ENCODE results near the gene REEP1.

Gene REEP1

DNA sequence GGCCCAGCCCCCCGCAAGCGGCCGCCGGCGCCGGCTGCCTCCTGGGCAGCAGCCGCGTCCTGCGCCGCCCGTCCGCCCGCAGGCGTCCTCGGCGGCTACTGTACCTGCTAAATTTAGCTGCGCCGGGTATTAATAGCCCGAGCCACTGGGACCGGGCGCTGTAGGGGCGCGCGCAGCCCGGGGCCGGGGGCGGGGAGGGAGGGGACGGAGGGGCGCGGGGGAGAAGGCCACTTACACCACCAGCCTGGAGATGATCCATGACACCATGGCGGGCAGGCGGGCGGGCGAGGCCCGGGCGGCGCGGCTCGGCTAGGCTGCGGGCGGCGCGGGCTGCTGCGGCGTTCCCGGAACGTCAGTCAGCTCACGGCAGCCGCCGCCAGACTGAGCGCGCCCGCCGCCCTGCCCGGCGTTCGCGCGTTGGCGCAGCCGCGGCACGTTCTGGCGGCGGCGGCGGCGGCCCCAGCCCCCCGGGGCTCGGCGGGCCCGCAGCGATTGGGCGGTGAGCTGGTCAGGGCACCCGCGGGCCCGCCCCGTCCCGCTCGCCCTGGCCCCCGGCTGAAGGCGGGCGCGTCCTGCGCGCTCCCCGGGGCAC is at the start of gene REEP1:
Gene REEP1 (minus strand): TSS at position 383 of the 592 bp plus-strand sequence. CDS start 116 bp downstream, at position 267.
- H3K27me3 ChIP-seq (ENCODE audit: insufficient read depth, insufficient read length) = peaks cover 51% of the 10 kb centered on the region
- no peaks in the 10 kb centered on the region for H3K36me3 ChIP-seq (ENCODE audit: insufficient read depth, insufficient read length, low read length)
- TF ChIP-seq YY1 (IDR thresholded peaks at IDR 0.05; ENCODE audit: insufficient read depth, insufficient read length) = no peak
- no peak for TF ChIP-seq ZNF274 (IDR thresholded peaks at IDR 0.05; ENCODE audit: low read depth, low read length)
- TF ChIP-seq SUZ12 (IDR thresholded peaks at IDR 0.05; ENCODE audit: extremely low read depth, insufficient read depth, insufficient read length) = no peak
- peak within 1 kb of the TSS; percentile 77 for H3K9ac ChIP-seq (ENCODE audit: insufficient read length, low read depth)
- no peak for DNase-seq (ENCODE audit: low read depth, low spot score)
- H3K4me1 ChIP-seq (ENCODE audit: insufficient read depth, insufficient read length) = peaks cover 5% of the 10 kb centered on the region
- peaks cover 7% of the 10 kb centered on the region; the same call in 1 of the 2 replicates for H3K9me3 ChIP-seq (ENCODE audit: insufficient read depth, low read length)
- peak within 1 kb of the TSS; percentile 47 for H3K4me3 ChIP-seq (ENCODE audit: insufficient read length, low read depth)

DNA sequence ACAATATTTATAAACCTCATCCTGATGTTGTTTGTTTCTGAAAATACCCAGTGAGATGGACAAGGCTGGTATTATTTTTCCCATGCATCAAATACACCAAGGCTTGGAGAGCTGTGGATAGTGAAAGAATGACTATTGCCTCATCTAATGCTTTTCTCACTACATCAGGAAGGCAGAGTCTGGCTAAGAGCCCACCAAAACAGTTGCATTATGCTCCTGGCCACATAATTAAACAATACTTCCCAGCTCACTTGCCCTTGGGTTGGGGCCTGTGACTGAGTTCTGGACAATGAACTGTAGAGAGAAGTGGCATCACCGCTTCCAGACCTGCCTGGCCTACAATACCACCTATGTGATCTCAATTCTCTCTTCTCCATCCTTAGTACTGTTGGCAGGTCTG is 46.4 kb upstream of the REEP1 start:
- Histone ChIP-seq H3K4me3 (ENCODE audit: insufficient read length, low read depth) (no peak overlapping the region), H3K4me1 (ENCODE audit: insufficient read depth, insufficient read length) (no peaks in the 10 kb centered on the region), H3K36me3 (ENCODE audit: insufficient read depth, insufficient read length, low read length) (no peaks in the 10 kb centered on the region), H3K9me3 (ENCODE audit: insufficient read depth, low read length) (no peaks in the 10 kb centered on the region), H3K27me3 (ENCODE audit: insufficient read depth, insufficient read length) (no peaks in the 10 kb centered on the region), H3K9ac (ENCODE audit: insufficient read length, low read depth) (no peak overlapping the region)
- no peak for DNase-seq (ENCODE audit: low read depth, low spot score)
- TF ChIP-seq ZNF274 (IDR thresholded peaks at IDR 0.05; ENCODE audit: low read depth, low read length) = no peak
- TF ChIP-seq YY1 (IDR thresholded peaks at IDR 0.05; ENCODE audit: insufficient read depth, insufficient read length) = no peak
- no peak for TF ChIP-seq SUZ12 (IDR thresholded peaks at IDR 0.05; ENCODE audit: extremely low read depth, insufficient read depth, insufficient read length)

DNA sequence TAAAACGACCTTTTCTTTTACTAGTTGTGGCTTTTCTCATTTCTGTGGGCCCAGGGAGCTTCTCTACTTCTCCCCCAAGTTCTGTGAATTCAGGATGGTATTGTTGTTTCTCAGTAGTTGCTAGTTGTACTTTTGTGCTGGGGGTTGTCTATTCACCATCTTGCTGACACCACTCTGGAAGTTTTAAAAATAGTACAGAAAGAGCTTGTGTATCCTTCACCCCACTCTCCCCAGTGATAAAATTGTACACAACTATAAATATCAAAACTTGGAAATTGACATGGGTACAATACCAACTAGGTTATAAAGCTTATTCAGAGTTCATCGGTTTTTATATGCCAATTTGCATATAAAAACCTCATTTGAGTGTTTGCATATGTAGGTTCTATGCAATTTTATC is 45.3 kb upstream of the REEP1 start:
- no peak for DNase-seq (ENCODE audit: low read depth, low spot score)
- Histone ChIP-seq H3K4me1 (ENCODE audit: insufficient read depth, insufficient read length) (no peaks in the 10 kb centered on the region), H3K27me3 (ENCODE audit: insufficient read depth, insufficient read length) (no peaks in the 10 kb centered on the region), H3K36me3 (ENCODE audit: insufficient read depth, insufficient read length, low read length) (no peaks in the 10 kb centered on the region), H3K4me3 (ENCODE audit: insufficient read length, low read depth) (no peak overlapping the region), H3K9me3 (ENCODE audit: insufficient read depth, low read length) (no peaks in the 10 kb centered on the region), H3K9ac (ENCODE audit: insufficient read length, low read depth) (no peak overlapping the region)
- no peak for TF ChIP-seq ZNF274 (IDR thresholded peaks at IDR 0.05; ENCODE audit: low read depth, low read length)
- no peak for TF ChIP-seq SUZ12 (IDR thresholded peaks at IDR 0.05; ENCODE audit: extremely low read depth, insufficient read depth, insufficient read length)
- no peak for TF ChIP-seq YY1 (IDR thresholded peaks at IDR 0.05; ENCODE audit: insufficient read depth, insufficient read length)

GRCh38 chr2:86382108-86382507 is 44.7 kb upstream of the REEP1 start:
- no peaks in the 10 kb centered on the region for H3K9me3 ChIP-seq (ENCODE audit: insufficient read depth, low read length)

GRCh38 chr2:86378469-86378868 is 41.0 kb upstream of the REEP1 start:
- DNase-seq (ENCODE audit: low read depth, low spot score) = no peak
- H3K36me3 ChIP-seq (ENCODE audit: insufficient read depth, insufficient read length, low read length) = no peaks in the 10 kb centered on the region
- no peaks in the 10 kb centered on the region for H3K27me3 ChIP-seq (ENCODE audit: insufficient read depth, insufficient read length)
- TF ChIP-seq SUZ12 (IDR thresholded peaks at IDR 0.05; ENCODE audit: extremely low read depth, insufficient read depth, insufficient read length) (no peak), ZNF274 (IDR thresholded peaks at IDR 0.05; ENCODE audit: low read depth, low read length) (no peak), YY1 (IDR thresholded peaks at IDR 0.05; ENCODE audit: insufficient read depth, insufficient read length) (no peak)
- no peaks in the 10 kb centered on the region for H3K9me3 ChIP-seq (ENCODE audit: insufficient read depth, low read length)
- H3K4me3 ChIP-seq (ENCODE audit: insufficient read length, low read depth) = no peak overlapping the region
- no peaks in the 10 kb centered on the region for H3K4me1 ChIP-seq (ENCODE audit: insufficient read depth, insufficient read length)
- no peak overlapping the region for H3K9ac ChIP-seq (ENCODE audit: insufficient read length, low read depth)

More at GRCh38 chr2:86382108-86382507, 44.7 kb upstream of the REEP1 start:
- no peak for DNase-seq (ENCODE audit: low read depth, low spot score)
- no peaks in the 10 kb centered on the region for H3K36me3 ChIP-seq (ENCODE audit: insufficient read depth, insufficient read length, low read length)
- H3K9ac ChIP-seq (ENCODE audit: insufficient read length, low read depth) = no peak overlapping the region
- TF ChIP-seq ZNF274 (IDR thresholded peaks at IDR 0.05; ENCODE audit: low read depth, low read length) (no peak), YY1 (IDR thresholded peaks at IDR 0.05; ENCODE audit: insufficient read depth, insufficient read length) (no peak), SUZ12 (IDR thresholded peaks at IDR 0.05; ENCODE audit: extremely low read depth, insufficient read depth, insufficient read length) (no peak)
- no peaks in the 10 kb centered on the region for H3K4me1 ChIP-seq (ENCODE audit: insufficient read depth, insufficient read length)
- no peaks in the 10 kb centered on the region for H3K27me3 ChIP-seq (ENCODE audit: insufficient read depth, insufficient read length)
- H3K4me3 ChIP-seq (ENCODE audit: insufficient read length, low read depth) = no peak overlapping the region

GRCh38 chr2:86375623-86376022 is 38.2 kb upstream of the REEP1 start:
- Histone ChIP-seq H3K9ac (ENCODE audit: insufficient read length, low read depth) (no peak overlapping the region), H3K36me3 (ENCODE audit: insufficient read depth, insufficient read length, low read length) (no peaks in the 10 kb centered on the region), H3K4me3 (ENCODE audit: insufficient read length, low read depth) (no peak overlapping the region), H3K9me3 (ENCODE audit: insufficient read depth, low read length) (peaks cover 3% of the 10 kb centered on the region), H3K27me3 (ENCODE audit: insufficient read depth, insufficient read length) (no peaks in the 10 kb centered on the region), H3K4me1 (ENCODE audit: insufficient read depth, insufficient read length) (peaks cover 3% of the 10 kb centered on the region)
- no peak for DNase-seq (ENCODE audit: low read depth, low spot score)
- TF ChIP-seq SUZ12 (IDR thresholded peaks at IDR 0.05; ENCODE audit: extremely low read depth, insufficient read depth, insufficient read length) (no peak), YY1 (IDR thresholded peaks at IDR 0.05; ENCODE audit: insufficient read depth, insufficient read length) (no peak), ZNF274 (IDR thresholded peaks at IDR 0.05; ENCODE audit: low read depth, low read length) (no peak)

DNA sequence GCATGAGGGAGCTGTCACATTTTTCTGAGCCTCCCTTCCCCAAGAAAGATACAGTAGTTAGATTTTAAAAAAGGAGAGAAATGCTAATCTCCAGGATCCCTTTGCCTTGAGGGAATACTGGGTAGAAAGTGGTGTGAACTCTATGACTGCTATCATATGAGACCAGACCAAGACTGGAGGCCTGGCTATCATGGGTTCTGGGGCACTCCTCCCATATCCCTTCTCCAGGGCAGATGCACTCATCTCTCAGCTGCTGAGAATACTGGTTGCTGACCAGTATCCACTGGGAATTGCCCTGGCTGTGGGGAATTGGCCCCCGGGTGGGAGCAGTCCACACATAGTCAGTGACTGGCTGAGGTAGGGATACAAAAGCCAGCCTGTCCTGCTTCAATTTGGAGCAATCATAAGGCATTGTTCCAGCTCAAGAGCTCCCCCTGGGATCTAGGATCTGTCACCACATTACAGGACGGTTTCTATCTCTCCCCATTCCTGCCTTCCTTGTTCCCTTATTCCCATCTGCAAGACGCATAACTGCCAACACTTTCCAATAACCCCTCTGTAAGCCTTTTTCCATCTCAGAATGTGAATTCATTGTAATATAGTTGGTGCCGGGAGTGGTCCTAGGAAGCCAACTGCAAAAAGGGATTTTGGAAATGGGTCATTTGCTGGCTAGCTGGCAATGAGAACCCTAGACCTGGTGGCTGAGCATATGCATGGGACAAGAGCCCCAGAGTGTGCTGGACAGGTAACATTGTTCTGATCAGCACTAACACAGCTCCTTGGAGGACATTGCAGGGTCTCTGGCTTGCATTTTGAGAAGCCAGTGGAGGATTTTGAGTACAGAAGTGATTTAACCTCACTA is 35.4 kb upstream of the REEP1 start:
- Histone ChIP-seq H3K27me3 (ENCODE audit: insufficient read depth, insufficient read length) (no peaks in the 10 kb centered on the region), H3K9me3 (ENCODE audit: insufficient read depth, low read length) (peaks cover 8% of the 10 kb centered on the region), H3K4me1 (ENCODE audit: insufficient read depth, insufficient read length) (peaks cover 3% of the 10 kb centered on the region), H3K36me3 (ENCODE audit: insufficient read depth, insufficient read length, low read length) (no peaks in the 10 kb centered on the region), H3K4me3 (ENCODE audit: insufficient read length, low read depth) (no peak overlapping the region), H3K9ac (ENCODE audit: insufficient read length, low read depth) (no peak overlapping the region)
- peak; percentile 60 for DNase-seq (ENCODE audit: low read depth, low spot score)
- TF ChIP-seq ZNF274 (IDR thresholded peaks at IDR 0.05; ENCODE audit: low read depth, low read length) = no peak
- TF ChIP-seq YY1 (IDR thresholded peaks at IDR 0.05; ENCODE audit: insufficient read depth, insufficient read length) = no peak
- no peak for TF ChIP-seq SUZ12 (IDR thresholded peaks at IDR 0.05; ENCODE audit: extremely low read depth, insufficient read depth, insufficient read length)
